CD4-positive, alpha-beta T cell treated with Interferon alpha-2 for 1 hour (primary cell): ENCODE results near the gene OR2T27.
A peak's percentile ranks its signal among the peaks of the same experiment; 100 is the strongest.
"Not testable (repeated sequence)": the region's sequence is repeated elsewhere in the genome, so short reads cannot be mapped to it uniquely, and the experiment has no call there.

Experiments used
- DNase-seq, 2 donors: peaks; one replicate each; pipeline ENCODE4 v3.0.0-alpha.2; 2020 to 2022

OR2T27 gene

GRCh38 chr1:248655354-248655753 lies at the start of gene OR2T27:
Gene OR2T27, minus strand, starts transcription at chr1:248655528. Its CDS starts 4,644 bp downstream, at chr1:248650884.
- DNase-seq = not testable (repeated sequence)

- no peak for DNase-seq
These were observed 49.3 kb upstream of the OR2T27 start for GRCh38 chr1:248704606-248705005.

GRCh38 chr1:248703674-248704073 lies 48.3 kb upstream of the OR2T27 start:
- no peak for DNase-seq

- no peak for DNase-seq
These were observed 47.4 kb upstream of the OR2T27 start, which contains the start of gene OR14I1 for GRCh38 chr1:248702714-248703113. Gene OR14I1, minus strand, starts transcription at chr1:248702766.

GRCh38 chr1:248699099-248699498 lies 43.8 kb upstream of the OR2T27 start:
- no peak for DNase-seq

DNA sequence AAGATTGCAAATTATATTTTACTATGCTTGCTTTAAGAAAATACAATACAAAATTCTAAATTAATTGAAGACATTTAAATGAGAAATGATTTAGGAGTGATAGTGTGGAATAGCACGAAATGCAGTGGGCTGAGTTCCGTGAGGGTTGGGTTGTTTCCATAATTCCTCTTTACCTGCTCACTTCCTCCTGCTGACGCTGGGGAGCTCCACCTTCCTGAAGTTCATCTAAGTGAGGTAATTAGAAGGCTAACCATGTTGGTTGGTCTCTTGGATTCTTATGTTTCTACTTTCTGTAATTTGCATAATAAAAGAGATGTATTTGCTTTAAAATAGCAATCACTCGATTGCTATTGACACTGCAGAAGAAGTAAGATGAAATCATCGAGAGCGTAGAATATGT lies 42.6 kb upstream of the OR2T27 start:
- no peak for DNase-seq

DNA sequence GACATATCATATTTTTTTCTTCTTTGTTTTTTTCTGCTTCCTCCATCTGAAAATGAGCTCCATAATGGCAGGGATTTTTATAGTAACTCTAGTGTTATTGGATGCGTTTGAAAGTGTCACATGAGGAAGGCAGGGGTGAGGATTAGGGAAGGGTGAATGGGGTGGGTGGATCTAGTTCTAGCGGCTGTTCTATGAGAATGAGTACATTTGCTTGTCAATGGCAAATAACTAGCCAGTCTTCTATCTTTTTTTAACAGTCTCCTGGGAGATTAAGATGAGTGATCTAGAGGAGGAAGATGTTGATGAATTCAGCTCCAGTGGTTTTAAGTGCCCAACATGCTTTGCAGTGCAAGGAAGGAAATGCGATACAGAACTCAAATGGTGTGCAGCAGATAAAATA lies 41.4 kb upstream of the OR2T27 start:
- DNase-seq = no peak

GRCh38 chr1:248696261-248696660 lies 40.9 kb upstream of the OR2T27 start:
- peak; percentile 4 to 11 for DNase-seq

DNA sequence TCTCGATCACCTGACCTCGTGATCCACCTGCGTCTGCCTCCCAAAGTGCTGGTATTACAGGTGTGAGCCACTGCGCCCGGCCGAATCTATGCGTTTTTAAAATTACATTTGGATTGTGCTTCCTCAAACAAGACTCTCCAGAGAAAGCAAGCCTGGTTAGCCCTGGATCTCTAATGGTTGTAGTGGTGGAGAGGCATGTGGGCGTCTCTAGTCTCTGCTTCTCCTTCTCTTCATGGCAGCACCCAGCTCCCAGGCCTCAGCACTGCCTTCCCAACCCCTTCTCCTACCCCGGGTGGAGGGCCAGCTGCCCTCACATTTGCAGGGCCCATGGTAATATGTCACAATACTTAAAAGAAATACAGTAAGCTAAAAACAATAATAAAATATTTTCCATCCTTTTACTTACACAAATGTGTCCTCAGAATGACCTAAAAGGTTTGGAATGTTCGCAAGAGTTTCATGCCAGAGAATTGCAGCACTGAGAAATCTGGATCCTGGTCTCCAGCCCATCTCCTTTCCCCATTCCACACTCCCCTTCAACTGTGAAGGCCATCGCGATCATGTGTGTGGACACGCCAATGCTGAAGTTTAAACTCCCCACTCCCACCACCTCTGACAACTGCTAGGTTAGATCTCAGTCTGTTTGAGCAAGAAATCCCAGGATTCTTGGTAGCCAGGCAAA lies 40.3 kb upstream of the OR2T27 start:
- DNase-seq = no peak

- no peak for DNase-seq
These were observed 36.3 kb upstream of the OR2T27 start for GRCh38 chr1:248691567-248692155.

GRCh38 chr1:248688527-248689298 lies 33.4 kb upstream of the OR2T27 start:
- DNase-seq = no peak

GRCh38 chr1:248686815-248687214 lies 31.5 kb upstream of the OR2T27 start:
- peak; percentile 12 to 29 for DNase-seq

- DNase-seq = no peak
These were observed 26.3 kb upstream of the OR2T27 start for GRCh38 chr1:248681651-248682050.

DNA sequence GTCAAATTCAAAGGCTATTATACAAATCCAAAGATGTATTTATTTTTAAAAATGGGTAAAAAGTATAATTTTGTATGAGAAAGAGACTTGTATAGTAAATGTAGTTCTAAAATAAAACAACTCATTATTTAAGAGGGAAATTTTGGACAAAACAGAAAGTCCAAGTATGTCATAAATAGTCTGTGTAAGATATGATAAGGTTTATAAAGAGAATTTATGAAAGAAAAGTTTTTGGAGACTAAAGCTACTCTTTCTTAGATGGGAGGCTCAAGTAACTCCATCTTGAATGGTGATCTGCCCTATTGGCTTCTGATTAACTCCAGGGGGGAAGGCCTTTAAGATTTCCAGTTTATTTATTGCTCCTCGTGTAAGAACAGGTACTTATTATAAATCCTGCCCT lies 14.7 kb upstream of the OR2T27 start:
- no peak for DNase-seq

- peak in 1 of 2 donors; percentile 7 for DNase-seq
These were observed 8.4 kb upstream of the OR2T27 start for GRCh38 chr1:248663453-248664328.

DNA sequence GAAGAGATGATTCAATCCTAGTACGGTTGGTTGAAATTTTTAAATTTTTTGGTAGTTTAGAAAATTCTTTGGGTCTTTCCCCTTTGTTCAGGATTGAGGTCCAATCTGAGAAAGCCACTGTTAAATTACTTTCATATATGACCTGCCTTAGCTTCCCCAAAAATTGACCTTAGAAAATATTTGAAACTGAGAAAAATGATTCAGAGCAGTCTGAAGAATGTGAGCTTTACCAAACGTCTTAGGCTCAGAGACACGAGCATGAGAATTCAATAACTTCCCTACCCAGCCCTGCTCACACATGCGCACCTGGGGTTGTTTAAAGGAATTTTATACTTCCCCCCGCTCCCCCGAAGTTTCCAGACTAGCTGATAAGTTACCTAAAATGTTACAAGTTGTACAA lies 1.5 kb upstream of the OR2T27 start:
- not testable (repeated sequence) for DNase-seq

DNA sequence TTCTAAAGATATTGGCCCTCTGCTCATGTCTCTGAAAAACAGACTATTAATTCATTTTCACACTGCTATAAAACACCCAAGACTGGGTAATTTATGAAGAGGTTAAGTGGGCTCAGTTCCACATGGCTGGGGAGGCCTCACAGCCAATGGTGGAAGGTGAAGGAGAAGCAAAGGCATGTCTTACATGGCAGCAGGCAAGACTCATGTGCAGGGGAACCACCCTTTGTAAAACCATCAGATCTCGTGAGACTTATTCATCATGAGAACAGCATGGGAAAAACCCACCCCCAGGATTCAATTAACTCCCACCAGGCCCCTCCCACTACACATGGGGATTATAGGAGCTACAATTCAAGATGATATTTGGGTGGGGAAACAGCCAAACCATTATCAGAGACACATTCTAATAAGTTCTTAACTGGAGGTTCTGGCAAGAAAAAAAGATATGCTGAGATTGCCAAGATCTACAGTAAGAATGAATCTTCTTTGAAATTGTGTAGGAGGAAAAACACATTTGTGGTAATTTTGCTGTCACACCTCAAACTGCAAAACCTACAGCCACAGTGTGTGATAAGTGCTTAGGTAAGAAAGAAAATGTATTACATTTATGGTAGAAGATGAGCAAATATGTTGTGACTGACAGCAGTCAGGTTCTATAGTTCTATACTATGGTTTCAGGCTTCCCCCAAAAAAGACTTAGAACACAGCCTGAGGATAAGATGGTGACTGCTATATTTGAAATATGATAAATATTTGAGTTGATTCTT lies 6.4 kb downstream of the OR2T27 start:
- not testable (repeated sequence) for DNase-seq

GRCh38 chr1:248645178-248645577 lies 10.2 kb downstream of the OR2T27 start, which contains the start of gene OR2T35:
Gene OR2T35, minus strand, starts transcription at chr1:248645278. Its CDS starts 6,020 bp downstream, at chr1:248639258.
- not testable (repeated sequence) for DNase-seq

DNA sequence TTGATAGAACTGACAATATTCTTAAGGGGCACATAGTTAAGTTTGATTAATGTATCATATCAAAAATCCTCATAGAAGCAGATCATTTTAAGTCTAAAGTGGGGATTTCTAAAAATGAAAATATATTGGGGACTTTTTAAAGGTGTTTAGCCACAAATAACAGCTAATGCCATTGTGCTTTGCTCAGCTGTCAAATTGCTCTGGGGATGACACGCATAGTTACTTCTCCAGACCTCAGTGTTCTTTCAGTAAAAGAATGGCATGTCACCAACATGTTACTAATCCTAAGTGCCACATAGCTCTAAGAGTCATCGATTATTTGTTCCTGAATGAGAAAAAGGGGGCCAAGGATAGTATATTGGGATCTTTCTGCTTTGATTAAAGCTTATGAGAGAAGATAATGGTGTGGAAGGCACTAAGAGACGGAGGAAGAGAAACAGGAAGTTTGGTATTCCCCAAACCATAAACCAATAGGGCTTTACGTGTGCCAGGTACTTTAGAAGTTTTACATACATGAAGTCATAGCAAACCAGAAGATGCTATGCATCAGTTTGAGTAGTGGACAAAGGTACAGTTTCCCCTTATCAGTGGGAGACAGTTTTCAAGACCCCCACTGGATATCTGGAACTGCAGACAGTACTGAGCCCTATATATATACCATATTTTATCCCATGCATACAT lies 12.2 kb downstream of the OR2T27 start:
- DNase-seq = not testable (repeated sequence)

DNA sequence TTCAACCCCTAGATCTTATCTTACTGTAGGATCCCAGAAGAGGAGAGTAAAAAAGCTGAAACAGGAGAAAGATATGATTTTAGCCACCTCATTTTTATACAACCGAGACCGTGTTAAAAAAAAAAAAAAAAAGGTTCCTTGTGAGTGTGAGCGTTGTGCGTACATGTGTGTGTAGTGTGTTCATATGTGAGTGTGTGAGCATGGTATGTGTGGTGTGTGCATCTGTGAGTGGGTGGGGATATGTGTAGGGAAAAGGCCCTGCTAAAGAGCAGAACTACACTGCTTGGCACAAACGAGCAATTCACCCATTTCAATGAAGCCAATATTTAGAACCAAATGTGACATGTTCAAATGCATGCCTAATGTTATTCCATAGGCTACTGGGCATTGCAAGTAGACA lies 13.7 kb downstream of the OR2T27 start:
- not testable (repeated sequence) for DNase-seq

DNA sequence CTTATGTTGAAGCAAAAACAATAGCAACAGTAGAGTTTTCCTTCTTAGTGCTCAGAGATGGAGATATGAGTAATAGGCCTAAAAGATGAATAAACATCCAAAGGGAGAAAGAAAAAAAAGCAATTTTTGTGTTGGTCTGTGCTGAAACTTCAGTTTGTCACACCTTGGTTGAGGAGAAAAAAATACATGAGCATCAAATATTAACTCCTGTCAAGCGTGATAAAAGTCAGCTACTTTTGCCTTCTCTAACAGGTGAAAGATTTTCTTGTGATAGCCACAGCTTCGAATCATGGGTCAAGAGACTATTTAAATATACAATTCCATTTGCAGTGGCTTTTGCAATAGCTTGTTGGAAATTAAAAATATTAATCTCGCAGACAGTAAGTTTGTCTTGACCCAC lies 14.4 kb downstream of the OR2T27 start:
- not testable (repeated sequence) for DNase-seq
